Stimulated activated CD4-positive, alpha-beta T cell treated with anti-CD3 and anti-CD28 coated beads, Interleukin-1b, Interleukin-23, amount 100 ng/mL, for 48 hours (primary cell): Measurements from ENCODE around the gene TMEM167A.

ENCODE experiments used
- DNase-seq: peaks from one replicate; pipeline ENCODE4 v3.0.0-alpha.2; 2020

Gene TMEM167A

GRCh38 chr5:83076742-83077661, at the start of gene TMEM167A, which contains the start of gene XRCC4:
TMEM167A (minus strand) TSS chr5:83077394; CDS start chr5:83077323, 71 bp downstream.
XRCC4 (plus strand) TSS chr5:83077547; CDS start chr5:83104920, 27,373 bp downstream.
- peak; percentile 96 for DNase-seq

DNA sequence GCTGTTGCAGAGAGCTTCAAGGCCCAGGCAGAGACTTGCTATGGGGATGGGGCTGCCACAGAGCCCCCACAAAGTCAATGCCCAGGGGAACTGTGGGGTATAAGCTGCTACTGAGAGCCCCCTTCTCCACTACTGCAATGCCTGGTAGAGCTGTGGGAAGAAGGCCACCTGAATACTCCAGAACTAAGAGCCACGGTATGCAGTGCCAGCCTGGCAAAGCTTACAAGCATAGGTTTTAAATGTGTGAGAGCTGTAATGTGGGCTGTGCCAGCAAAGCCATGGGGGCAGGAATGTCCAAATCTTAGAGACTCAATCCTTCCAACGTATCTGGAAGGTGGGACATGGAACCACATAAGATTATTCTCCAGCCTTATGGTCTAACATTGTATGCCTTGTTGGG, 49.3 kb upstream of the TMEM167A start:
- DNase-seq, result no peak

GRCh38 chr5:83125560-83125959, 48.4 kb upstream of the TMEM167A start:
- no peak for DNase-seq

DNA sequence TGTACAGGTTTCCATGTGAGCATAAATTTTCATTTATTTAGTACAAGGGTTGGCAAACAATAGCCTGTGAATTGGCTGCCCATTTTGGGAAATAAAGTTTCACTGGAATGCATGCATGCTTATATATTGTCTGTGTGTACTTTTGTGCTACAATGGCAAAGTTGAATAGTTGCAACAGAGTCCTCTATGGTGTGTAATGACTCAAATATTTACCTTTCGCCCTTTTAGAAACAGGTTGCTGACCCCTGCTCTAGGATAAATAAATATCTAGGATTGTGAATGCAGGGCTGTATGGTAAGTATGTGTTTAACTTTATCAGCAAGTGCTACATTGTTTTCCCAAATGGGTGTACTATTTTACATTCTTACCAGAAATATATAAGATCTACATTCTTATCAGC, 47.4 kb upstream of the TMEM167A start:
- no peak for DNase-seq

GRCh38 chr5:83118976-83119375, 41.8 kb upstream of the TMEM167A start:
- no peak for DNase-seq

GRCh38 chr5:83118471-83118870, 41.3 kb upstream of the TMEM167A start:
- DNase-seq, result no peak

DNA sequence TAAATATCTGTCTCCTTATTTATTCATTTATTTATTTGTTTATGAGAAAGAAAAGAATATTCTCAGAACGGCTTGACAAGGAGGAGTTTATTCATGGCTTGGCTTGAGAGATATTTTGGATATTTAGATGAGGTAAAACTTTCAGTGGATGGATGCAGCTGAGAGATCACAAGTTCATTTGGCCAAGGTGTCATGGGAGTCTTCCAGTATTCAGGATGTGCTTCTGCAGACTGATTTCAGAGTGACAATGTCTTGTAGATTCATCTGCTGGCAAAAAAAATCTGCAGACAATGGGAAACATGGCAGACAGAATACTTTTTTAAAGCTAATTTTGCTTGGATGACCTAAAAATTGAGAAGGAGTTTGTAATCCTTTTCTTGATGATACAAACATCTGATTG, 38.6 kb upstream of the TMEM167A start:
- DNase-seq, result no peak

DNA sequence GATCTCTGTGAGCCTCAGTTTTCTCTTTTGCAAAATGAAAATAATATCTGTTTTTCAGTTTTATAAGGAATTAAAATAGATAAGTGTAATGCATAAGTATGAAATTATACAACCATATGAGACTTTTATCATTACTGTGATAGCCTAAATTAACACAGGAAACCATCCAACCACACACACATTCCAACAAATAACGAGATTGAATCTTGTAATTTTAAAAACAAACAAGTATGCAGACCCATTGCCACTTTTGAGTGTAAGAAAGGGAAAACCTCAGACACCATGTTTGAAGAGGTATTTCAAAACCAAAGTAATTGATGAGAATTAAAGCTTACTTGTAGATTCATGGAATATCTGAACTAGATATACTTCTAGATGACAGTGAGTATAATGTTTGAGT, 32.2 kb upstream of the TMEM167A start:
- DNase-seq, result no peak

DNA sequence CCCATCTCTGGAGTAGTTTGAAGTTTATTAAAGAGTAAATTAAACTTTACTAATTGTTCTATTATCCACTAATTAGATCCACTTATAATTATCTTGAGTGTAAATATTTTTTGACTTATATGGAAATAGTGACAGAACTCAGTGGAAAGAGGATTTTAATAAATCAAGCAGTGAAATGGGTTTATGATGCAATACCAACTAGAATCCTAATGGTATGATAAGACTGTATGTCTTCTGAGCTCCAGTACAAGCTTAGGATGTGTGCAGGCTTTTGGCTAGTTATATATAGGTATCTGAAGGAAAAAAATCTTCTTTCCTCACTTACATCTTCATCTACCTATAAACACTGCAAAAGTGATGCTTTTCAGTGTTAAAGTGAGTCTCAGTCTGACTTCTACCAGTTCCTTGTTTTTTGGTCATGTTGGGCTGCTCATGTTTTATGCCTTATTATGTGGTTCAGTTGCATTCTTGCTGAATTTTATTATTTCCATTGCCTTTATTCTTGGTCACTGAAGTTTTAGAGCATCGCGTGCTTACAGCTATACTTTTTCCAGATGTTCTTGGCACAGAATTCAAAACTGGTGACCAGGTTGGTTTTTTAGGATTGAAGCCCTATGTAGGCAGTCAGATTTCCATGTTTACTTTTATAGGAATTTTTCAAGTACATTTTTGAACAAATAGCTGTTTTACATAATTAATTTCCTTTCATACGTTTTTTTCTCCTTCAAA, 30.7 kb upstream of the TMEM167A start:
- DNase-seq, result no peak

DNA sequence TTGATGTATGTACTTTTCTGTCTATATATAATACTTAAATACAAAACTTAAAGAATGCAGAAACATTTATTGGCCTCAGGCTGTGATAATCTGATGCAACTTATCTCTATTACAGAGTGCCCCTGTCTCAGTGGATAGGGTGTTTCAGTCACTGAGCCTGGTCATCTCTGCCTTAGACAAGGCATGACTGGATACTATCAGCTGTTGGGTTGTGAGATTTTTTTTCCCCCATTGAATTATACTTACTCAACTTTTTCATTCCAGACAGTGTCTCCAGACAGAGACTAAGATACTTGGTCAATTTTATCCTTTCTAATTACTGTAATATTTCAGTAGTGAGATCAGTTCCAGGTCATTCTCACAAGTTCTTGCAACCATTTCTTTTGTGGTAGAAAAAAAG, 26.8 kb upstream of the TMEM167A start:
- no peak for DNase-seq

DNA sequence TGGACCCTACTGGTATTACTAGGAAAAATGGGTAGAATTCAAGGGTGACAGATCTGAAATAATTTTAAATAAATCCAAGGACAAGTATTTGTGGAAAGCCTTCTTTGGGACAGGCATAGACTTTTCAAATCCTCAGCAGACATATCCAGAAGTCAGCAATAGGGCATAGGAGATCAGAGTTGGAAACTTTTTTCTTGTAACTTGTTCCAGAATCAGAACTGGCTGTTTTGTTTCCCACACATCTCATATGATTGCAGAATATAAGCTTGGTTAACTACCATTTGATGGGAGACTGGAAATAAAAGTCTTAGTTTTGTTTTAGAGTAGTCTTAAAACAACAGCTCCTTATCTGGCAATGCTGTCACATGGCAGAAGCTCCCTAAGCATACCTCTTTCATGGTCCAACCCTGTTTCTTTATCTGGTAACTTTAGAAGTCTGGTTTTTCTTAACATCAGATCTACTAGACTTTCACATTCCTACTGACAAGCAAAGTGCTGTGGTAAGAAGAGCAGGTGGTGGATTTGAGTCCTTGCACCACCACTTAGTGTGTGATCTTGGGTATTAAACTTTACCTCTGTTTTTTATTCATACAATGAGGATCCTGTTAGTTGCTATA, 25.3 kb upstream of the TMEM167A start:
- DNase-seq, result no peak

DNA sequence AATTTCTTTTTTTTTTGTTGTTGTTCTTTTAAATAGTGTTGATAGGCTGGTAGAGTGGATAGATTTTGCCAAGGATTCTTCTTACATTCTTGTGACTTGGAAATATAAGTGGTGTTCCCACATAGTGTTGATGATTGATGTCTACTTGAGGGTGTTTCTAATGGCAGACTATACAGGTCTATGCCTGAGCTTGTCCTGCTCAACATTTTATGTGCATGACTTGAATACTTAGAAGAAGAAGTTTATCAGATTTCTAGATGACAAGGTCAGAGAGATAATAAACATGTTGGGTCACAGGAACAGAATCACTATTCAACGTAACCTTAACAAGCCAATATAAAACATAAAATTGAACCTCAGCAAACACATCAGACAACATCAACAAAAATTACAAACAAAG, 24.3 kb upstream of the TMEM167A start:
- no peak for DNase-seq

DNA sequence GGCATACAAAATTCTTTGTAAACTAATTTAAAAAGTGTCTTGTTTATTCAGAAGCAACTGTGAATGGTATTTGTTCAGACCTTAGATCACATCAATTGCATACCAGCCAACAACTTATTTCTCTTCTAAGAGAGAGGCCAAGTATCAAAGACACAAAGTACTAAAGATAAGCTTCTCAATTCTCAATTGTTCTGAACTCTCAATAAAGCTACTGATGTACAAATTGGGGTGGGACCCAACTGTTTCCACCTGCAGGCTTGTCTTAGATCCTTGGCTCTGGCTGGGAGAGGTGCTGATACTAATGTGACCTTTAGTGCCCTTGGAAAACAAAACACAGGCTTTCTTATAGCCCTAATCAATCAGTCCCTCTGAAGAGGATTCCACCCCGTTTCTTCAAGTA, 22.3 kb upstream of the TMEM167A start:
- no peak for DNase-seq

- DNase-seq, result no peak
These were observed 21.8 kb upstream of the TMEM167A start for GRCh38 chr5:83099001-83099400.

DNA sequence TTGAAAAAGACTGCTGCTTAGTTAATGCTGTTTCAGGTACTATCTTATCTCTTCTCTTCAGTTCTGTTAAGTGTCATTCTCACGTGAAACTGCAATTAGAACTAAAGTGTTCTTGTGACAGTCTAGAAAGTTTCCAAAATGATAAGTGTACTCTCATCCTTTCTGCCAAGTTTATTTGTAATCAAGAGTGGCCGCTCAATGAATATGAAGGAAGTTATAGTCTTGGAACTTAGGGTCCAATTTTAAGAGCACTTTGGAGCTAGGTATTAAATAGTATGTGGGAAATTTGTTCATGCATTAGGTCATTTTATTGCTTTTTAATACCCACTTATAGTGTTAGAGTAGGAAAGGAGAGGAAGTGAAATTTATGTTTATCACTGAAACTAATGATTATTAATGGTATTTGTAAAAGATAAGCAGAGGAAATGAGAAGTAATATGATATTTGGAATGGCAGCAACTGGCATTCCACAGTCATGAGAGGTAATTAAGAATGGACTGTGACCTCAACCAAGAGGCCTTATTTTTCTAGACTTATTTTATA, 20.6 kb upstream of the TMEM167A start:
- DNase-seq, result no peak

DNA sequence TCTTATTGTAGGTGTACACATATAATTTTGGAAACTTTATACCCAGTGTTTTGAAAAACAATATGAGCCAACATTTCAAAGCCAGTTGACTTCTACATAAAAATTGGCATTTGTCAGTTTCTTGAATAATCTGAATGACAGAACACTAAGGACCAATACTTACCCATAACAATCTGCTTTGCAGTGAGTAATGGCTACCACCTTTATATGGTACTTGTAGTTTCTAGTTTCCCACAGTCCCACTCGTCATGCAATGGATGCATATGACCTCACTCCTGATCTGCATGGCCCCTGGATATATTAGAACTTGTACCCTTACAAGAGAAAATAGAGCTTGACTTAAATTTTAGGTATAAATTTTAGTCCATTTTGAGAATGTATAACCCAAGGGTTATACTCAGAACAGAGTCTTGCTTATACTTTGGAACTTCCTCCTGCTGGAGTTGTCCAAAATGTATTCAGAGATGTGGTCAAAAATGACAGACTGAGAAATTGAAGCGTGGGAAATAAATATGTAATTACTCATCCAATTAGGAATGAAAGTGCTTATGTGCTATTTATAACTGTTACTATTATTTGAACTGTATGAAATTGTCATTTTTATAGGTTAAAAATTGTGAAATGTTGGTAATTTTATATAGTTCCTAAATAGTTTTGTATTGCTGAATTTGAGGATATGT, 19.6 kb upstream of the TMEM167A start:
- no peak for DNase-seq

GRCh38 chr5:83095957-83096539, 18.9 kb upstream of the TMEM167A start:
- DNase-seq, result no peak

DNA sequence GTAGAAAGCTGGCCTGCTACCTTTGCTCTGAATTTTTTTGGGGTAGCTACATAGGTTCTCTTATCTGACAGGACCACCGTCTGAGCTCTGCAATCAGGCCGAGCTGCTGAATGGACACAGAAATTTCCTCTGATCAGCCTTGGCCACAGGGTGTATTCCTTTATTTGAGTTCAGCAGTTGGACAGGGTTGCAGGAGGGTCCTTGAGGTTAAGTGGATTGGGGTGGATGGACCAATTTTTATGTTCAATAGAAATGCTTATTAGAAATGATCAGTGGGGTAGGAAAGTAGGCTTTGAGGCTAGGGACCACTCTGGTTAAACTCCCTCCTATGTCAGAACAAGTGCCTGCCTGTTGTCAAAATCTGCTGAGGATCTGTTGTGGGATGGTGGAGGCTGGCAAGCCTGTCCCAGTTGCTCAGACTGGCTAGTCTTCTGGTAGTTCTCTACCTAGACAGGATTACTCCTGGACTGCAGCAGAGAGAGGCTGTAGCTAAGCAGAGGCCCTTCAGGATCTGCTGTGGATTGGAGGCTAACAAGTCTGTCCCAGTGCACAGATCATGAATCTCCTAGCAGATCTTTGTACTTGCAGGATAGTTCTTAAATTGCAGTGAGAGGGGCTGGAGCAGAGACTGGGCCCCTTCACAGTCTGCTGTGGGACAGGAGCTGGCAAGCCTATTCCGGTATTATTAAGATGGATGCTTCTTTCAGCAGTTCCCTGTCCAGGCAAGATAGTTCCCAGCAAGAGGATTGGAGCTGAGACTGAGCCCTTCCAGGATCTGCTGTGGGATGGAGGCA, 18.2 kb upstream of the TMEM167A start:
- DNase-seq, result no peak

DNA sequence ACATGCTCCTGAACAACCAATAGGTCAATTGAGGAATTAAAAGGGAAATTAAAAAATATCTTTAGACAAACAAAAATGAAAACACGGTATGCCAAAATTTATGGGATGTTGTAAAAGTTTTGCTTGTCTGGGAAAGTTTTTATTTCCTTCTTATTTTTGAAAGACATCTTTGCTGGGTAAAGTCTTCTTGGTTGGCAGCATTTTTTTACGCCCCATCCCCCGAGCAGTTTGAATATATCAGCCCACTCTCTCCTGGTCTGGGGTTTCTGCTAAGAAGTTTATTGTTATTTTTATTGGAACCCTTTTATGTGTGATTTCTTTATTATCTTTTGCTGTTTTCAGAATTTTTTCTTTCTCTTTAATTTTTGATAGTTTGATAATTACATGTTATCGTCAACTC, 16.5 kb upstream of the TMEM167A start:
- DNase-seq, result no peak

GRCh38 chr5:83092619-83093018, 15.4 kb upstream of the TMEM167A start:
- DNase-seq, result no peak

DNA sequence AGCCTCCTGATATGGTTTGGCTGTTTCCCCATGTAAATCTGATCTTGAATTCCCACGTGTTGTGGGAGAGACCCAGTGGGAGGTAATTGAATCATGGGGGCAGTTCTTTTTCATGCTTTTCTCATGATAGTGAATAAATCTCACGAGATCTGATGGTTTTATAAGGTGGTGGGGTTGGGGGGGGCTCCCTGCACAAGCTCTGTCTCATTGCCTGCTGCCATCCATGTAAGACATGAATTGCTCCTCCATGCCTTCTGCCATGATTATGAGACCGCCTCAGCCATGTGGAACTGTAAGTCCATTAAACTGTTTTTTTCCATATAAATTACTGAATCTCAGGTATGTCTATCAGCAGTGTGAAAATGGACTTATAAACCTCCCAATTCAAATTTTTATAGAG, 13.0 kb upstream of the TMEM167A start:
- DNase-seq, result no peak
